Measurements from ENCODE around the gene C1QTNF1. TPM values are rescaled to one million over a fixed set of nuclear protein-coding genes. Genes with fewer than 3 reads are reported as not detected.

C1QTNF1 gene
- total RNA-seq, 1 experiment from 2014 or later = 6.3 TPM

GRCh38 chr17:79065105-79065670 lies 41.2 kb downstream of the C1QTNF1 start:
- CTCF ChIA-PET = no interaction called here
- BruUV-seq (replicated peaks) = no TSS peak
- TF ChIP-seq CTCF (conservative IDR thresholded peaks at IDR 0.05; ENCODE audit: low read depth, low read length) (peak; percentile 75), EZH2 (IDR thresholded peaks at IDR 0.05; ENCODE audit: borderline replicate concordance, low read depth, low read length, poor library complexity, severe bottlenecking) (no peak)
- no peak overlapping the region for H3K27ac ChIP-seq (ENCODE audit: low read depth, low read length, poor library complexity, severe bottlenecking)
- peak; percentile 63 for DNase-seq (ENCODE audit: low spot score)
- no peaks in the 10 kb centered on the region for H3K27me3 ChIP-seq (replicated peaks; ENCODE audit: insufficient read depth, low read depth, low read length, poor library complexity)
- intact Hi-C loops (cut with micrococcal nuclease; ENCODE audit: unreplicated experiment) = no loop called here
- POLR2A ChIA-PET (ENCODE audit: low non-redundant PET) = no interaction called here
- H3K36me3 ChIP-seq (ENCODE audit: insufficient read depth, low read length, poor library complexity, severe bottlenecking) = no peaks in the 10 kb centered on the region
- no peaks in the 10 kb centered on the region for H3K4me1 ChIP-seq (ENCODE audit: insufficient read depth, low read length, poor library complexity, severe bottlenecking)
- no peak overlapping the region for H3K4me3 ChIP-seq (ENCODE audit: low read depth, low read length, poor library complexity, severe bottlenecking)
- H3K9me3 ChIP-seq (ENCODE audit: low read depth, low read length, poor library complexity, severe bottlenecking) = no peaks in the 10 kb centered on the region

- no peaks in the 10 kb centered on the region for H3K9me3 ChIP-seq (ENCODE audit: low read depth, low read length, poor library complexity, severe bottlenecking)
- no peaks in the 10 kb centered on the region for H3K4me1 ChIP-seq (ENCODE audit: insufficient read depth, low read length, poor library complexity, severe bottlenecking)
- no peaks in the 10 kb centered on the region for H3K36me3 ChIP-seq (ENCODE audit: insufficient read depth, low read length, poor library complexity, severe bottlenecking)
- intact Hi-C loops (cut with micrococcal nuclease; ENCODE audit: unreplicated experiment) = no loop called here
- no peak for DNase-seq (ENCODE audit: low spot score)
- no peak overlapping the region for H3K4me3 ChIP-seq (ENCODE audit: low read depth, low read length, poor library complexity, severe bottlenecking)
- BruUV-seq (replicated peaks) = no TSS peak
- H3K27me3 ChIP-seq (replicated peaks; ENCODE audit: insufficient read depth, low read depth, low read length, poor library complexity) = no peaks in the 10 kb centered on the region
- no peak overlapping the region for H3K27ac ChIP-seq (ENCODE audit: low read depth, low read length, poor library complexity, severe bottlenecking)
- CTCF ChIA-PET = interaction anchor here (0.8 kb wide), 1 partner anchor 326 kb away, joined by 4 read pairs; no protein-coding TSS in a partner anchor
- POLR2A ChIA-PET (ENCODE audit: low non-redundant PET) = no interaction called here
- TF ChIP-seq CTCF (conservative IDR thresholded peaks at IDR 0.05; ENCODE audit: low read depth, low read length) (no peak), EZH2 (IDR thresholded peaks at IDR 0.05; ENCODE audit: borderline replicate concordance, low read depth, low read length, poor library complexity, severe bottlenecking) (no peak)
Observed at GRCh38 chr17:79066963-79067362, 43.0 kb downstream of the C1QTNF1 start.

GRCh38 chr17:79070266-79070880 lies 46.4 kb downstream of the C1QTNF1 start:
- H3K9me3 ChIP-seq (ENCODE audit: low read depth, low read length, poor library complexity, severe bottlenecking) = no peaks in the 10 kb centered on the region
- intact Hi-C loops (cut with micrococcal nuclease; ENCODE audit: unreplicated experiment) = no loop called here
- ChIA-PET POLR2A (ENCODE audit: low non-redundant PET) (no interaction called here), CTCF (interaction anchor here (0.8 kb wide), 1 partner anchor 28 kb away, joined by 3 read pairs; no protein-coding TSS in a partner anchor)
- BruUV-seq (replicated peaks) = no TSS peak
- DNase-seq (ENCODE audit: low spot score) = no peak
- no peak for TF ChIP-seq EZH2 (IDR thresholded peaks at IDR 0.05; ENCODE audit: borderline replicate concordance, low read depth, low read length, poor library complexity, severe bottlenecking)
- no peak for TF ChIP-seq CTCF (conservative IDR thresholded peaks at IDR 0.05; ENCODE audit: low read depth, low read length)
- H3K4me3 ChIP-seq (ENCODE audit: low read depth, low read length, poor library complexity, severe bottlenecking) = no peak overlapping the region
- H3K4me1 ChIP-seq (ENCODE audit: insufficient read depth, low read length, poor library complexity, severe bottlenecking) = no peaks in the 10 kb centered on the region
- H3K27me3 ChIP-seq (replicated peaks; ENCODE audit: insufficient read depth, low read depth, low read length, poor library complexity) = no peaks in the 10 kb centered on the region
- H3K36me3 ChIP-seq (ENCODE audit: insufficient read depth, low read length, poor library complexity, severe bottlenecking) = no peaks in the 10 kb centered on the region
- H3K27ac ChIP-seq (ENCODE audit: low read depth, low read length, poor library complexity, severe bottlenecking) = no peak overlapping the region
